Mesenchymal stem cell (in vitro differentiated cells and primary cell): Measurements from ENCODE around the gene PSMB4.
"Not testable (repeated sequence)": the region's sequence is repeated elsewhere in the genome, so short reads cannot be mapped to it uniquely, and the experiment has no call there.

Source experiments
- DNase-seq: peaks from one replicate; pipeline ENCODE4 v3.0.0-alpha.2; 2013
- H2AFZ ChIP-seq: one replicate; pipeline ENCODE4 v1.6.1; 2013; ENCODE audit warnings: low read depth, mild to moderate bottlenecking, control low read depth, inconsistent platforms, low read length, moderate library complexity
- H2AK5ac ChIP-seq: 2 replicates; pipeline ENCODE4 v1.6.1; 2013; ENCODE audit warnings: low read length, moderate library complexity, mild to moderate bottlenecking, inconsistent platforms; ENCODE audit not compliant: severe bottlenecking
- H2BK120ac ChIP-seq: one replicate; pipeline ENCODE4 v1.6.1; 2013; ENCODE audit warnings: low read depth, mild to moderate bottlenecking, inconsistent platforms, low read length, moderate library complexity
- H2BK12ac ChIP-seq, 2 experiments: one replicate each; pipeline ENCODE4 v1.6.1; 2013; ENCODE audit warnings: inconsistent platforms in 2 of 2, low read length in 2 of 2, mild to moderate bottlenecking in 2 of 2, moderate library complexity in 2 of 2, control low read depth in 1 of 2
- H2BK15ac ChIP-seq: one replicate; pipeline ENCODE4 v1.6.1; 2013; ENCODE audit warnings: mild to moderate bottlenecking, low read depth, inconsistent platforms; ENCODE audit not compliant: poor library complexity, severe bottlenecking
- H2BK5ac ChIP-seq: 2 replicates; pipeline ENCODE4 v1.6.1; 2013; ENCODE audit warnings: low read depth, mild to moderate bottlenecking, low read length, control low read depth, inconsistent platforms; ENCODE audit not compliant: poor library complexity, severe bottlenecking
- H3K14ac ChIP-seq, 2 experiments: one replicate each; pipeline ENCODE4 v1.6.1; 2013; ENCODE audit warnings: inconsistent platforms in 2 of 2, low read length in 2 of 2, control low read depth in 1 of 2, mild to moderate bottlenecking in 1 of 2, moderate library complexity in 1 of 2
- H3K18ac ChIP-seq, 2 experiments: one replicate each; pipeline ENCODE4 v1.6.1; 2013; ENCODE audit warnings: inconsistent platforms in 2 of 2, low read length in 2 of 2, control low read depth in 1 of 2, low read depth in 1 of 2, mild to moderate bottlenecking in 1 of 2
- H3K23ac ChIP-seq, 2 experiments: one replicate each; pipeline ENCODE4 v1.6.1; 2013; ENCODE audit warnings: inconsistent platforms in 2 of 2, low read length in 2 of 2, mild to moderate bottlenecking in 2 of 2, moderate library complexity in 2 of 2, control low read depth in 1 of 2
- H3K27ac ChIP-seq: 2 replicates; pipeline ENCODE4 v1.5.1; 2013; ENCODE audit warnings: mild to moderate bottlenecking, moderate library complexity, low read length, control low read depth, inconsistent platforms; ENCODE audit not compliant: poor library complexity, severe bottlenecking
- H3K27me3 ChIP-seq, 2 experiments: 2 replicates each; pipeline versions ENCODE4 v1.6.1 to v1.7.0; 2013; ENCODE audit warnings: low read length in 2 of 2, mild to moderate bottlenecking in 2 of 2, moderate library complexity in 2 of 2, control low read depth in 1 of 2, inconsistent platforms in 1 of 2; ENCODE audit not compliant: control insufficient read depth in 1 of 2, insufficient read depth in 1 of 2
- H3K36me3 ChIP-seq, 2 experiments: 2 replicates each; pipeline versions ENCODE4 v1.6.1 to v1.7.0; 2013; ENCODE audit warnings: low read length in 2 of 2, control low read depth in 1 of 2, inconsistent platforms in 1 of 2, low read depth in 1 of 2, mild to moderate bottlenecking in 1 of 2; ENCODE audit not compliant: insufficient read depth in 2 of 2, control insufficient read depth in 1 of 2
- H3K4ac ChIP-seq, 2 experiments: one replicate each; pipeline ENCODE4 v1.6.1; 2013; ENCODE audit warnings: inconsistent platforms in 2 of 2, low read length in 2 of 2, mild to moderate bottlenecking in 2 of 2, moderate library complexity in 2 of 2, control low read depth in 1 of 2, low read depth in 1 of 2
- H3K4me1 ChIP-seq: 2 replicates; pipeline ENCODE4 v1.6.1; 2013; ENCODE audit warnings: low read depth, low read length, control low read depth; ENCODE audit not compliant: control insufficient read depth, insufficient read depth
- H3K4me2 ChIP-seq: 2 replicates; pipeline ENCODE4 v1.6.1; 2013; ENCODE audit warnings: low read length, mild to moderate bottlenecking, inconsistent platforms; ENCODE audit not compliant: poor library complexity, severe bottlenecking
- H3K4me3 ChIP-seq, 2 experiments: 2 replicates each; pipeline versions ENCODE4 v1.5.1 to v1.7.0; 2013; ENCODE audit warnings: low read length in 2 of 2, mild to moderate bottlenecking in 2 of 2, control low read depth in 1 of 2, low read depth in 1 of 2; ENCODE audit not compliant: insufficient read depth in 1 of 2
- H3K79me1 ChIP-seq: replicated peaks from 2 replicates; pipeline ENCODE4 v1.6.1; 2013; ENCODE audit warnings: mild to moderate bottlenecking, control low read depth, low read length, inconsistent platforms; ENCODE audit not compliant: poor library complexity, severe bottlenecking
- H3K9ac ChIP-seq: 2 replicates; pipeline ENCODE4 v1.7.0; 2013; ENCODE audit warnings: mild to moderate bottlenecking, low read length, moderate library complexity
- H3K9me3 ChIP-seq: 2 replicates; pipeline ENCODE4 v1.7.0; 2013; ENCODE audit warnings: mild to moderate bottlenecking, low read length; ENCODE audit not compliant: control insufficient read depth
- H4K8ac ChIP-seq: one replicate; pipeline ENCODE4 v1.6.1; 2013; ENCODE audit warnings: inconsistent platforms, mild to moderate bottlenecking, low read length, moderate library complexity
- H4K91ac ChIP-seq: one replicate; pipeline ENCODE4 v1.6.1; 2013; ENCODE audit warnings: mild to moderate bottlenecking, low read length, inconsistent platforms
- WGBS: methylation state at CpG from one replicate; pipeline ENCODE4 v1.1.7; 2013; ENCODE audit warnings: mixed read lengths; 5-methylcytosine and 5-hydroxymethylcytosine counted together

The PSMB4 gene

GRCh38 chr1:151377150-151377884 is 22.1 kb upstream of the PSMB4 start:
- Histone ChIP-seq H3K14ac (no peak overlapping the region), H3K4me1 (peaks cover 2% of the 10 kb centered on the region), H2BK120ac (no peak overlapping the region), H4K8ac (no peak overlapping the region), H3K9ac (no peak overlapping the region), H3K9me3 (no peaks in the 10 kb centered on the region), H3K79me1 (peaks cover 1% of the 10 kb centered on the region), H2BK15ac (no peak overlapping the region), H2BK5ac (no peak overlapping the region), H3K27me3 (peaks cover 0 to 12% of the 10 kb centered on the region in 2 experiments), H3K4me2 (no peak overlapping the region), H3K23ac (no peak overlapping the region), H3K4ac (no peak overlapping the region), H2BK12ac (no peak overlapping the region), H4K91ac (no peak overlapping the region), H3K4me3 (no peak overlapping the region), H2AK5ac (no peak overlapping the region), H3K27ac (no peak overlapping the region), H2AFZ (no peak overlapping the region), H3K18ac (no peak overlapping the region), H3K36me3 (no peaks in the 10 kb centered on the region)
- 74% methylated on average over 3 of the region's 3 CpGs for WGBS
- DNase-seq, result no peak

DNA sequence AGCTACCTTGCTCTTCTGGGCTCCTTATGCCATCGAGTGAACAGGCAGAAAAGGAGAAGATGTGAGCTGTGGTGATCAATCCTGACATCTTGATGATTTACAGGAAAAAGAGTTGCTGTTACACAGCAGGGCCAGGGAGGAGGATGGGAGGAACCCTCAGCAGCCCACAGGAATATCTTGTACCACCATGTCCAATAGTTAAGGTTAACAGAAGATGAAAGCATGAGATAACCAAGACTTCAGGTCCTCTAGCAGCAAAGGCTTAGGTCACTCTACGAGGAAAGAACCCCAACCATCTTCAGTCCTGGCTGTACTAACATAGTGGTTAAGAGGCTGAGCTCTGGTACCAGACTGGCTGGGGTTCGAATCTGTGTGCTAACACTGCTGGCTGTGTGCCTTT is 14.8 kb upstream of the PSMB4 start:
- no peak overlapping the region for H3K4ac ChIP-seq
- no peak overlapping the region for H3K18ac ChIP-seq
- H2AFZ ChIP-seq, result no peak overlapping the region
- H3K27ac ChIP-seq, result no peak overlapping the region
- H3K9me3 ChIP-seq, result no peaks in the 10 kb centered on the region
- H3K36me3 ChIP-seq, result no peaks in the 10 kb centered on the region
- no peak overlapping the region for H4K8ac ChIP-seq
- no peak overlapping the region for H3K4me2 ChIP-seq
- no peak overlapping the region for H4K91ac ChIP-seq
- H2AK5ac ChIP-seq, result no peak overlapping the region
- no peak overlapping the region for H3K23ac ChIP-seq
- no peak overlapping the region for H2BK12ac ChIP-seq
- no peak overlapping the region for H3K14ac ChIP-seq
- no peak overlapping the region for H3K9ac ChIP-seq
- H2BK120ac ChIP-seq, result no peak overlapping the region
- H2BK15ac ChIP-seq, result no peak overlapping the region
- H3K79me1 ChIP-seq, result no peaks in the 10 kb centered on the region
- no peaks in the 10 kb centered on the region for H3K4me1 ChIP-seq
- WGBS, result 83% methylated on average over 2 of the region's 3 CpGs
- H3K4me3 ChIP-seq, result no peak overlapping the region
- H2BK5ac ChIP-seq, result no peak overlapping the region
- no peak for DNase-seq
- peaks cover 0 to 5% of the 10 kb centered on the region in 2 experiments for H3K27me3 ChIP-seq

- Histone ChIP-seq H4K91ac (no peak overlapping the region), H3K4me3 (no peak overlapping the region), H3K27ac (no peak overlapping the region), H2BK12ac (no peak overlapping the region), H3K18ac (no peak overlapping the region), H3K9me3 (no peaks in the 10 kb centered on the region), H3K23ac (no peak overlapping the region), H2BK5ac (no peak overlapping the region), H2BK120ac (no peak overlapping the region), H3K79me1 (no peaks in the 10 kb centered on the region), H3K4me2 (no peak overlapping the region), H2AFZ (no peak overlapping the region), H4K8ac (no peak overlapping the region), H3K14ac (no peak overlapping the region), H2BK15ac (no peak overlapping the region), H3K36me3 (no peaks in the 10 kb centered on the region), H2AK5ac (no peak overlapping the region), H3K27me3 (peaks cover 0 to 5% of the 10 kb centered on the region in 2 experiments), H3K4me1 (no peaks in the 10 kb centered on the region), H3K4ac (no peak overlapping the region), H3K9ac (no peak overlapping the region)
- 75% methylated on average over 1 of the region's 2 CpGs for WGBS
- DNase-seq, result no peak
Observed at GRCh38 chr1:151386002-151386401, 13.4 kb upstream of the PSMB4 start.

GRCh38 chr1:151390221-151391078 is 8.9 kb upstream of the PSMB4 start:
- H3K9ac ChIP-seq, H4K91ac ChIP-seq, H3K27me3 ChIP-seq, H3K27ac ChIP-seq, H2AFZ ChIP-seq, H3K14ac ChIP-seq, H3K4me1 ChIP-seq, H2BK5ac ChIP-seq, DNase-seq, H2AK5ac ChIP-seq, H2BK15ac ChIP-seq, H2BK12ac ChIP-seq, H3K79me1 ChIP-seq, H3K18ac ChIP-seq, H3K4ac ChIP-seq, H2BK120ac ChIP-seq, H3K4me3 ChIP-seq, H3K4me2 ChIP-seq, H3K9me3 ChIP-seq, H3K36me3 ChIP-seq, H3K23ac ChIP-seq, H4K8ac ChIP-seq: not testable (repeated sequence)
- WGBS, result 94% methylated on average over 10 of the region's 22 CpGs
